ENCODE measurements around the gene GNB1.

GRCh38 chr1:1756661-1757421 is 134.0 kb downstream of the GNB1 start:
- TF ChIP-seq CTCF (IDR thresholded peaks at IDR 0.05) (no peak), POLR2A (IDR thresholded peaks at IDR 0.05) (no peak), POLR2AphosphoS5 (IDR thresholded peaks at IDR 0.05; ENCODE audit: insufficient read depth in 1 of 2, low read depth in 1 of 2) (no peak)

Measured in vagina (tissue), 2 donors.